ENCODE measurements around the gene IL16. TPM values are rescaled to one million over a fixed set of nuclear protein-coding genes. Genes with fewer than 3 reads are reported as not detected.

IL16 gene
- total and polyA plus RNA-seq, 2 donors (not counting 1 experiment from before 2014, with no cell fraction given): 181 to 287 TPM

DNA sequence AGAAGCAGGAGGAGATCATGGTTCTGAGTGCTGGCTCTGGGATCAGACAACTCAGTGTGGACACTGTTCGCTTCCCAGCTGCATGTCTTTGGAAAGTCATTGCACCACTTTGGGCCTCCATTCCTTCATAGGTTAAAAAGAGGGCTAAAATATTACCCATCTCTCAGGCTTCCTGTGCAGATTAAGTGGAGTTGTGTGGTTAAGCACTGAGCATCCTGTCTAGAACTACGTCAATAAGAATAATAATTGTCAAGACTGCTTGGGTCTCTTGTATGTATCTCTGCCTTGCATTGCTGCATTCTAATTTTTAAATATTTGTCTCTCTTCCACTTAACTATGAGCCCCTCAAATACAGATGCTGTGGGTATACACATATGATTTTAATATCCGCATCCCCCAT is 40.4 kb upstream of the IL16 start:
- Histone ChIP-seq H3K4me1 (ENCODE audit: control insufficient read depth in 2 of 2, insufficient read depth in 2 of 2, low read length in 2 of 2) (peaks cover 2 to 3% of the 10 kb centered on the region in 2 donors), H3K4me3 (ENCODE audit: control extremely low read depth in 1 of 5, extremely low read depth in 1 of 5, insufficient read depth in 1 of 5, low read depth in 2 of 5, low read length in 4 of 5) (no peak overlapping the region), H2AFZ (ENCODE audit: insufficient read depth, low read depth, low read length, poor library complexity, severe bottlenecking) (no peak overlapping the region), H3K27me3 (replicated peaks in 1 of 4; ENCODE audit: control extremely low read depth in 1 of 4, control insufficient read depth in 3 of 4, insufficient read depth in 4 of 4, low read length in 3 of 4) (peaks cover 0 to 7% (median 0%) of the 10 kb centered on the region in 4 experiments), H3K4me2 (replicated peaks; ENCODE audit: low read depth, low read length, poor library complexity, severe bottlenecking) (no peak overlapping the region), H3K9ac (ENCODE audit: low read length) (no peak overlapping the region), H4K20me1 (ENCODE audit: control insufficient read depth, insufficient read depth, low read length, poor library complexity, severe bottlenecking) (no peaks in the 10 kb centered on the region), H3K9me3 (ENCODE audit: control extremely low read depth in 1 of 3, control insufficient read depth in 2 of 3, insufficient read depth in 1 of 3, low read length in 2 of 3) (no peaks in the 10 kb centered on the region), H3K79me2 (ENCODE audit: control insufficient read depth, insufficient read depth, low read length) (no peaks in the 10 kb centered on the region), H3K36me3 (replicated peaks in 1 of 2; ENCODE audit: control extremely low read depth in 1 of 2, control insufficient read depth in 1 of 2, extremely low read depth in 1 of 2, insufficient read depth in 2 of 2, low read length in 1 of 2) (no peaks in the 10 kb centered on the region), H3K27ac (ENCODE audit: low read length in 2 of 2) (no peak overlapping the region)
- no peak for DNase-seq
- H3K4me3 Mint-ChIP-seq: no peak overlapping the region
- no peaks in the 10 kb centered on the region for H3K9me3 Mint-ChIP-seq (ENCODE audit: insufficient read depth)
- ChIA-PET CTCF (interaction anchor here (0.6 to 7.5 kb wide), 19 partner anchors 8 to 254 kb away, joined by 3 to 117 read pairs (median 4); no protein-coding TSS in a partner anchor), POLR2A (no interaction called here)
- intact Hi-C loops (cut with micrococcal nuclease): no loop called here
- WGBS (ENCODE audit: insufficient coverage): no CpG with 5 or more reads among the region's 3 CpGs
- no peak overlapping the region for H3K27ac Mint-ChIP-seq
- peaks cover 8% of the 10 kb centered on the region for H3K27me3 Mint-ChIP-seq
- H3K4me1 Mint-ChIP-seq: peaks cover 5% of the 10 kb centered on the region
- ATAC-seq (ENCODE audit: low read depth): no peak
- TF ChIP-seq, protein P1, sequence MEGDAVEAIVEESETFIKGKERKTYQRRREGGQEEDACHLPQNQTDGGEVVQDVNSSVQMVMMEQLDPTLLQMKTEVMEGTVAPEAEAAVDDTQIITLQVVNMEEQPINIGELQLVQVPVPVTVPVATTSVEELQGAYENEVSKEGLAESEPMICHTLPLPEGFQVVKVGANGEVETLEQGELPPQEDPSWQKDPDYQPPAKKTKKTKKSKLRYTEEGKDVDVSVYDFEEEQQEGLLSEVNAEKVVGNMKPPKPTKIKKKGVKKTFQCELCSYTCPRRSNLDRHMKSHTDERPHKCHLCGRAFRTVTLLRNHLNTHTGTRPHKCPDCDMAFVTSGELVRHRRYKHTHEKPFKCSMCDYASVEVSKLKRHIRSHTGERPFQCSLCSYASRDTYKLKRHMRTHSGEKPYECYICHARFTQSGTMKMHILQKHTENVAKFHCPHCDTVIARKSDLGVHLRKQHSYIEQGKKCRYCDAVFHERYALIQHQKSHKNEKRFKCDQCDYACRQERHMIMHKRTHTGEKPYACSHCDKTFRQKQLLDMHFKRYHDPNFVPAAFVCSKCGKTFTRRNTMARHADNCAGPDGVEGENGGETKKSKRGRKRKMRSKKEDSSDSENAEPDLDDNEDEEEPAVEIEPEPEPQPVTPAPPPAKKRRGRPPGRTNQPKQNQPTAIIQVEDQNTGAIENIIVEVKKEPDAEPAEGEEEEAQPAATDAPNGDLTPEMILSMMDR (IDR thresholded peaks at IDR 0.05): no peak
- no peak for TF ChIP-seq EZH2 (IDR thresholded peaks at IDR 0.05; ENCODE audit: borderline replicate concordance, insufficient read depth, low read depth, low read length, poor library complexity, severe bottlenecking)

DNA sequence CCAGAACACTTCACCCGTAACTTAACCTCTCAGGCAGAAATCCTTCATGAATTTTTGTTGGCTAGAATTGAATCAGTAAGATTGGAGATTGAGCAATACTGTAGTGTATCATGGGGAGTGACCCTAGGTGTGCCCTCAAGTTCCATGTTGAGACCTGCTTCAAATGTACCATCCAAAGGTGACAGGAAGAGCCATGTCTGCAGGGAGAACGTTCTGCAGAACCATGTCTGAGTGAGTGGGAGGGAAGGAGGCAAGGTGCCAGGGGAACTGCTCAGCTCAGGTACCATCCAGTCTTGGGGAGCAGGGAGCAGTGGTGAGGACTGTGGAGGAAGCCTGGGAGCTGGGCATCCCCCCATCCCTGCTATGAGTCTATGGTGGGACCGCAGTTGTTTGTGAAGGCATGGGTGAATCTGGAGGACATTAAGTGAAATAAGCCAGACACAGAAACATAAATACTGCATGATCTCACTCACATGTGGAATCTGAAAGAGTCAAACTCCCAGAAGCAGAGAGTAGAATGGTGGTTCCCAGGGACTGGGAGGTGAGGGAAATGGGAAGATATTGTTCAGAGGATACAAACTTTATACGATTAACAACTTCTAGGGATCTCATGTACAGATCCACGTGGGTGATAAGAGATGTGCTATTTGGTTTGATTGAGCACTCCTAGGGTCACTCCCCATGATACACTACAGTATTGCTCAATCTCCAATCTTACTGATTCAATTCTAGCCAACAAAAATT is 39.3 kb upstream of the IL16 start:
- H3K27me3 ChIP-seq (replicated peaks in 1 of 4; ENCODE audit: control extremely low read depth in 1 of 4, control insufficient read depth in 3 of 4, insufficient read depth in 4 of 4, low read length in 3 of 4): peaks cover 0 to 7% (median 4%) of the 10 kb centered on the region in 4 experiments
- H3K4me3 ChIP-seq (ENCODE audit: control extremely low read depth in 1 of 5, extremely low read depth in 1 of 5, insufficient read depth in 1 of 5, low read depth in 2 of 5, low read length in 4 of 5): no peak overlapping the region
- no peaks in the 10 kb centered on the region for H4K20me1 ChIP-seq (ENCODE audit: control insufficient read depth, insufficient read depth, low read length, poor library complexity, severe bottlenecking)
- POLR2A ChIA-PET: no interaction called here
- H3K4me1 ChIP-seq (ENCODE audit: control insufficient read depth in 2 of 2, insufficient read depth in 2 of 2, low read length in 2 of 2): peaks cover 6 to 7% of the 10 kb centered on the region in 2 donors
- no peak for ATAC-seq (ENCODE audit: low read depth)
- H3K27ac ChIP-seq (ENCODE audit: low read length in 2 of 2): no peak overlapping the region
- Mint-ChIP-seq H3K27ac (no peak overlapping the region), H3K27me3 (peaks cover 16% of the 10 kb centered on the region), H3K9me3 (ENCODE audit: insufficient read depth) (no peaks in the 10 kb centered on the region), H3K4me3 (no peak overlapping the region), H3K4me1 (peaks cover 12% of the 10 kb centered on the region)
- H3K9me3 ChIP-seq (ENCODE audit: control extremely low read depth in 1 of 3, control insufficient read depth in 2 of 3, insufficient read depth in 1 of 3, low read length in 2 of 3): no peaks in the 10 kb centered on the region
- CTCF ChIA-PET: interaction anchor here (0.7 to 7.5 kb wide), 5 partner anchors 109 to 1988 kb away, joined by 3 to 117 read pairs (median 7); no protein-coding TSS in a partner anchor
- H3K79me2 ChIP-seq (ENCODE audit: control insufficient read depth, insufficient read depth, low read length): no peaks in the 10 kb centered on the region
- H2AFZ ChIP-seq (ENCODE audit: insufficient read depth, low read depth, low read length, poor library complexity, severe bottlenecking): no peak overlapping the region
- H3K4me2 ChIP-seq (replicated peaks; ENCODE audit: low read depth, low read length, poor library complexity, severe bottlenecking): no peak overlapping the region
- WGBS (ENCODE audit: insufficient coverage): 25% methylated on average over 1 of the region's 5 CpGs
- no peaks in the 10 kb centered on the region for H3K36me3 ChIP-seq (replicated peaks in 1 of 2; ENCODE audit: control extremely low read depth in 1 of 2, control insufficient read depth in 1 of 2, extremely low read depth in 1 of 2, insufficient read depth in 2 of 2, low read length in 1 of 2)
- no peak overlapping the region for H3K9ac ChIP-seq (ENCODE audit: low read length)
- no peak for TF ChIP-seq EZH2 (IDR thresholded peaks at IDR 0.05; ENCODE audit: borderline replicate concordance, insufficient read depth, low read depth, low read length, poor library complexity, severe bottlenecking)
- TF ChIP-seq, protein P1 (IDR thresholded peaks at IDR 0.05): no peak
- no peak for DNase-seq
- intact Hi-C loops (cut with micrococcal nuclease): no loop called here
